ENCODE measurements around the gene PTPN1.

DNA sequence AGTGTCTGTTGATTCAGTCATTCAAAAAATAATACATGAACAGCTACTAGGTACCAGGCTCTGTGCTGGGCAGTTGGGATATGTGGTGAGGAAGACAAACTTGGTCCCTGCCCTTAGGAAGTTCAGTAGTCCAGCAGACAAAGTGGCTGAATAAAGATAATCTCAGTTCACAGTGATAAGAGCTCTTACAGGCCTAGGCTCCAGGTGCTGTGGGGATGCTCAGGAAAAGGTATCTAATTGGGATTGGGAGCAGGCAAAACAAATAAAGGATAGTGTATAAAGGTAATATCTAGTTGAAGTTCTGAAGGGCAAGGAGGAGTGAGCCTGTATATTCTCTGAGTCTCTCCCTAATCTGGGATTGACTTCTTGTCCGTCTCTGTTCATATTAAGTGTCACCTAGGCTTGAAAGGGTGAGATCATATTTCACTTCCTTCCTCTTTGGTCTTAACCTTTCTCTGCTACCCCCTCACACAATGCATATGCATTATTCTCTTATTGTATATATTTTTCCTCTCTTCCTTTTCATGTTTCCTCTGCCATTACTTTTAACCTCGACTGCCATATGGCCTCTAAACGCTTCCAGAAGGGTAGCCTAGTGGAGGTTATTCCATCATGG, 13.5 kb downstream of the PTPN1 start:
- TF ChIP-seq, protein P1, sequence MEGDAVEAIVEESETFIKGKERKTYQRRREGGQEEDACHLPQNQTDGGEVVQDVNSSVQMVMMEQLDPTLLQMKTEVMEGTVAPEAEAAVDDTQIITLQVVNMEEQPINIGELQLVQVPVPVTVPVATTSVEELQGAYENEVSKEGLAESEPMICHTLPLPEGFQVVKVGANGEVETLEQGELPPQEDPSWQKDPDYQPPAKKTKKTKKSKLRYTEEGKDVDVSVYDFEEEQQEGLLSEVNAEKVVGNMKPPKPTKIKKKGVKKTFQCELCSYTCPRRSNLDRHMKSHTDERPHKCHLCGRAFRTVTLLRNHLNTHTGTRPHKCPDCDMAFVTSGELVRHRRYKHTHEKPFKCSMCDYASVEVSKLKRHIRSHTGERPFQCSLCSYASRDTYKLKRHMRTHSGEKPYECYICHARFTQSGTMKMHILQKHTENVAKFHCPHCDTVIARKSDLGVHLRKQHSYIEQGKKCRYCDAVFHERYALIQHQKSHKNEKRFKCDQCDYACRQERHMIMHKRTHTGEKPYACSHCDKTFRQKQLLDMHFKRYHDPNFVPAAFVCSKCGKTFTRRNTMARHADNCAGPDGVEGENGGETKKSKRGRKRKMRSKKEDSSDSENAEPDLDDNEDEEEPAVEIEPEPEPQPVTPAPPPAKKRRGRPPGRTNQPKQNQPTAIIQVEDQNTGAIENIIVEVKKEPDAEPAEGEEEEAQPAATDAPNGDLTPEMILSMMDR (IDR thresholded peaks at IDR 0.05), result no peak
- no peak for TF ChIP-seq POLR2A (IDR thresholded peaks at IDR 0.05)

Data from Peyer's patch (tissue), 4 donors.